CD4-positive, alpha-beta T cell treated with Interleukin-15 for 1 hour (primary cell): ENCODE results near the gene NR2F6.
A peak's percentile ranks its signal among the peaks of the same experiment; 100 is the strongest.
"Not testable (repeated sequence)": the region's sequence is repeated elsewhere in the genome, so short reads cannot be mapped to it uniquely, and the experiment has no call there.

Experiments
- DNase-seq: peaks from one replicate; pipeline ENCODE4 v3.0.0-alpha.2; 2020

Gene NR2F6

DNA sequence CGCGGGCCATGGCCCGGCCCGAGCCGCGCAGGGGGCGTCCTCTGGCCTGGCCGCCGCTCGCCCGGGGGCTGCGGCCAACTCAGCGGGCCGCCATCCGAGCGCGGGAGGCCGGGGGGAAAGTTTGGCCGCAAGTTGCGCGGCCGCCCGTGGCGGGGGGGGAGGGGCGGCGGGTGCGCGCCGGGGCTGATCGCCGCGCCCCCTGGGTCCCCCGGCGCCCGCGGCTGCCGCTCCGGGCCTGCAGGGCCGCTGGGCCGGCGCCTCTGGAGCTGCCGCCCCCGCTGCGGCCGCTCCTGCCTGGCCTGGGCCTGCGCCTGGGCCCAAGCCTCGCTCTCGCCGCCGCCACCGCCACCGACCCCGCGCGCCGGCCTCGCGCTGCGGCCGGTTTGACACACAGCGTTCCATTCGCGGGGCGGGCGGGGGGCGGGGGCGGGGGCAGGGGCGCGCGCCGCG, at the start of gene NR2F6:
Gene NR2F6, minus strand, starts transcription at position 385 of the 450 bp plus-strand sequence. CDS start 699 bp downstream, outside the sequence.
- no peak for DNase-seq

- DNase-seq: peak; percentile 39
These were observed 48.6 kb upstream of the NR2F6 start for GRCh38 chr19:17294051-17294891.

- no peak for DNase-seq
These were observed 47.9 kb upstream of the NR2F6 start for GRCh38 chr19:17293605-17294004.

GRCh38 chr19:17292301-17293074, 46.8 kb upstream of the NR2F6 start:
- DNase-seq: peak; percentile 81

DNA sequence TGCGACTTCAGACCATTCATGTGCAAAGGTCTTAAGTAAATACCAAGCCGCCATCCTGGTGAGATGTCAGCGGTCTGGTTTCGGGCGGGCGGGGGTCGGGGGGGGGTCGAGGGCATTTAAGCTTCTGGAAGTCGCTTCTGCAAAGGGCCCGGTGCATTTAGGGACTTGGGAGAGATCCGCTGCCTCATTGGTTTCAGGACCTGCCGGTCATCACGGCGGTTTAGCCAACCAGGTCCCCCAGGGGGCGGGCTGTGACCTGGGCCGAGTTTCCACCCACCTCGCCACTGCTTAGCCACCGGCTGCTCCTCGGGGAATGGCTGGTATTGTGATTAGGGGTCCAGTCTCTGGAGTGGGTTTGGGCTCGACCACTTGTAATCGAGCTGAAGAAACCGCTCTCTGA, 43.8 kb upstream of the NR2F6 start:
- peak; percentile 62 for DNase-seq

DNA sequence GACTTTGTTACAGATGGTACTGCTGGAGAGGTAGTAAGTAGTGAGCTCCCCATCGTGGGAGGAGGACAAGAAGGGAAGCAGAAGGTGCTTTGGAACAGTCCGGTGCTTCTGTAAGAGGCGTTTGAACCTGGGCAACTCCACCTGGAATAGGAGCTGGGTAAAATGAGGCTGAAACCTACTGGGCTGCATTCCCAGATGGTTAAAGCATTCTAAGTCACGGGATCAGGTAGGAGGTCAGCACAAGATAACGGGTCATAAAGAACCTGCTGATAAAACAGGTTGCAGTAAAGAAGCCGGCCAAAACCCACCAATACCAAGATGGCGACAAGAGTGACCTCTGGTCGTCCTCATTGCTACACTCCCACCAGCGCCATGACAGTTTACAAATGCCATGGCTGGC, 41.0 kb upstream of the NR2F6 start:
- DNase-seq: no peak

- no peak for DNase-seq
These were observed 40.5 kb upstream of the NR2F6 start for GRCh38 chr19:17286263-17286662.

DNA sequence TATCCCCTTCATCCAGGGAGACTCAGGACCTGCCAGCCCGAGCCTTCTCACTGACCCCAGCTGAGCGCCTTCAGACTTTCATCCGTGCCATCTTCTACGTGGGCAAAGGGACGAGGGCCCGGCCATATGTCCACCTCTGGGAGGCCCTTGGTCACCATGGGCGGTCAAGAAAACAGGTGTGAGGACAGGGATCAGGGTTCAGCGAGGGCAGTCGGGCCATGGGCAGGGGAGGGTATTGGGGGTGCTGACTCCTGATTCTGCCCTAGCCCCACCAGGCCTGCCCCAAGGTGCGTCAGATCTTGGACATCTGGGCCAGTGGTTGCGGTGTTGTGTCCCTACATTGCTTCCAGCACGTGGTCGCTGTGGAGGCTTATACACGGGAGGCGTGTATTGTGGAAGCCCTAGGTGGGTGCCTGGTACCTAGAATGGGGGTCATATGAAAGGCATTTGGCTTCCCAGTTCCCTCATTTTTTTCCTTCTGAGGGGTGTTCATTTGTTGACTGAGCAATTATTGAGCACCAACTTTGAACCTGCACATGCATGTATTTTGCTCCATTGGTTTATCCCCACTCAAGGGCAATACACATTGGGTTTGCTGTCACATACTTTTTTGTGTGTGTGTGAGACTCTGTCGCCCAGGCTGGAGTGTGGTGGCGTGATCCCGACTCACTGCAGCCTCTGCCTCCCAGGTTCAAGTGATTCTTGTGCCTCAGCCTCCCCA, 39.9 kb upstream of the NR2F6 start:
- no peak for DNase-seq

GRCh38 chr19:17283504-17283996, 37.8 kb upstream of the NR2F6 start:
- no peak for DNase-seq

- peak; percentile 77 for DNase-seq
These were observed 36.9 kb upstream of the NR2F6 start for GRCh38 chr19:17282488-17283125.

GRCh38 chr19:17281391-17282304, 35.9 kb upstream of the NR2F6 start, which contains the start of gene ANKLE1:
Gene ANKLE1 (plus strand): TSS chr19:17281901. CDS start chr19:17281921, 20 bp downstream.
- peak; percentile 60 for DNase-seq

DNA sequence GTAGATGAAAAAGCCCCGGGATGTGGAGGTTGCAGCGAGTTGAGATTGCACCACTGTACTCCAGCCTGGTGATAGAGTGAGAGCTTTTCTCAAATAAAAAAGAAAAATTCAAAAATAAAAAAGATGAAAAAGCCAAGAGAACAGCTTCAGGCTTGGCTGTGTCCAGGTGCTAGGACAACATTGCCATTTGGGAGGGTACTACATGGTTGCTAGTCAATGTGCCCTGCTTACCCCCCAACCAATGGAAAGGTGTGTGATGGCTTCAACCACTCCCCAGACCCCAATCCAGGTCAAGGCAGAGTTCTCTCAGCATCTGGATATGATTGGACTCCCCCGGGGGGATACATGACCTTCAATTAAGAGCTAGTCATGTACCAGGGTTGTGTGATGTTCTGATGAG, 33.7 kb upstream of the NR2F6 start:
- DNase-seq: no peak

DNA sequence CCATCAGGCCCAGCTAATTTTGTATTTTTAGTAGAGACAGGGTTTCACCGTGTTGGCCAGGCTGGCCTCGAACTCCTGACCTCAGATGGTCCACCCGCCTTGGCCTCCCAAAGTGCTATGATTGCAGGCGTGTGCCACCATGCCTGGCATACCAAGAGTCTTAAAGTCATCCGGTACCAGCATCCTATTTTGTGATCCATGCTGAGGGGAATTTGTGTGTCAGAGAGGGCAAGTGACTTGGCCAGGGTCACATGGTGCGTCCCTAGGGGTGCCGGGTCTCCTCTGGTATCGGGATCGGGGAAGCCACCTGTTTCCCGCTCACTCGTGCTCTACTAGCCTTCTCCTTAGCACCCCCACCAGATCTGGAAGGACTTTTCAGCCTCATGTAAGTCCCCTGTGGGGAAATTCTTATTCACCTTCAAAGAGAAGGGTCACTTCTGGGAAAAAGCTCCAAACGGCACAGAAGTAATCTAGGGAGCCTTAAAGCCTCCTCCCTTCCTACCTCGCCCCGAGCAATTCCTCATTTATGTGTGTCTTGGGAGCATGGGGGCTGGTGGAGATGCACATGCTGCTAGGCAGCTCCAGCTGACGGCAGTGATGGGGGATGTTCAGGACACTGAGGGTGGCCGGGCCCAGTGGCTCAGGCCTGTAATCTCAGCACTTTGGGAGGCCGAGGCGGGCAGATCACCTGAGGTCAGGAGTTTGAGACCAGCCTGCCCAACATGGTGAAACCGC, 29.9 kb upstream of the NR2F6 start:
- no peak for DNase-seq

- not testable (repeated sequence) for DNase-seq
These were observed 29.2 kb upstream of the NR2F6 start for GRCh38 chr19:17274892-17275291.

DNA sequence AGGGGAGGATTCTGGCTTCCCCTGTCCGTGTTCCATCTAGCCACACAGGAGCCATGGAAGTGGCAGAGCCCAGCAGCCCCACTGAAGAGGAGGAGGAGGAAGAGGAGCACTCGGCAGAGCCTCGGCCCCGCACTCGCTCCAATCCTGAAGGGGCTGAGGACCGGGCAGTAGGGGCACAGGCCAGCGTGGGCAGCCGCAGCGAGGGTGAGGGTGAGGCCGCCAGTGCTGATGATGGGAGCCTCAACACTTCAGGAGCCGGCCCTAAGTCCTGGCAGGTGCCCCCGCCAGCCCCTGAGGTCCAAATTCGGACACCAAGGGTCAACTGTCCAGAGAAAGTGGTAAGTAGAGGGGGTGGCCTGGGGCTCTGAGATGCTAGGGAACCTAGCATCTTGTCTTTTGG, 23.0 kb upstream of the NR2F6 start:
- DNase-seq: no peak

GRCh38 chr19:17266975-17267788, 21.5 kb upstream of the NR2F6 start, which contains the start of gene BABAM1:
Gene BABAM1 (plus strand): TSS chr19:17267443. CDS start chr19:17268807, 1,364 bp downstream.
- DNase-seq: peak; percentile 98

DNA sequence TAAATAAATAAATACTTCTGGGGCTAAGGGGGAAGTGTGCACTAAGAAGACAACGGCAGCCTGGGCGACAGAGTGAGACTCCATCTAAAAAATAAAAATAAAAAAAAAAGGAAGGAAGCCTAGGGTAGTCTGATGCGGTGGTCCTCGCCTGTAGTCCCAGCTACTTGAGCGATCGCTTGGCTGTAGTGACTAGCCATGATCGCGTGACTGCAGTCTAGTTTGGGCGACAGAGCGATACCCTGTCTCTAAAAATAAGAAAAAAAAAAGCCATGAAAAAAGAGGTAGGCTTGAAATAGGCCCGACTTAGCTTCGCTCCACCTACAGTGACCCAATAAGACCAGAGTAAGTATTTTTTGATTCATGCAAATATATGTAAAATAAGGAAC, 20.9 kb upstream of the NR2F6 start:
- no peak for DNase-seq

DNA sequence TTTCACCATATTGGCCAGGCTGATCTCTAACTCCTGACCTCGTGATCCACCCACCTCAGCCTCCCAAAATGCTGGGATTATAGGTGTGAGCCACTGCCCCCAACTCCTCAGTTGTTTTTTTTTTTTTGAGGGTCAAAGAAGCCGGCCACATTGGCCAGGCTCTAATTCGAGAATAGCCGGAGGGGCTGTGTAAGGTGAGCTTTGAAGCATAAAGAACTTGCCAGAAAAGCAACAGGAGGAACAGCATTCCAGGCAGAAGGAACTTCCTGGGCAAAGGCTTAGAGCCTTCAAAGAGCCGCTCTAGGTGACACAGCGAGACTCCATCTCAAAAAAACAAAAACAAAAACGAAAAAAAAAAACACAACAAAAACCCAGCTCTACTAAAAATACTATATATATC, 20.3 kb upstream of the NR2F6 start:
- no peak for DNase-seq

GRCh38 chr19:17264641-17264979, 18.9 kb upstream of the NR2F6 start, which contains the start of gene USHBP1:
Gene USHBP1 (minus strand): TSS chr19:17264745. CDS start chr19:17264299, 446 bp downstream.
- no peak for DNase-seq
